CD4-positive, alpha-beta T cell (primary cell): ENCODE results near the gene PRL. TPM values are rescaled to one million over a fixed set of nuclear protein-coding genes. Genes with fewer than 3 reads are reported as not detected.

Experiments used
- ATAC-seq: fragments of 200-7000 bp; cut with Tn5 transposase; one replicate; pipeline ENCODE4 v1.10.0; 2022; ENCODE audit warnings: mild to moderate bottlenecking; ENCODE audit not compliant: poor library complexity
- CTCF ChIA-PET: fragments of 350-600 bp; sonication (Branson Sonifier 250); formaldehyde crosslinking; loops from one replicate; lab custom pipeline; 2021; ENCODE audit warnings: antibody characterized with exemption, inconsistent platforms; lab: Charles Lee
- POLR2A ChIA-PET: fragments of 350-600 bp; sonication (Branson Sonifier 250); formaldehyde crosslinking; loops from one replicate; lab custom pipeline; 2021; ENCODE audit warnings: antibody characterized with exemption, inconsistent platforms; lab: Charles Lee
- DNase-seq, 14 experiments: peaks; one replicate each; pipeline ENCODE4 v3.0.0-alpha.2; 2013 to 2020; ENCODE audit warnings: mixed read lengths in 2 of 14
- H3K27ac ChIP-seq, 2 donors: one replicate each; pipeline versions ENCODE4 v1.5.1 to v1.7.0; 2013; ENCODE audit warnings: low read length in 2 of 2, low read depth in 1 of 2, mild to moderate bottlenecking in 1 of 2
- H3K27me3 ChIP-seq, 2 experiments: 1 replicate in 1 of 2; 2 replicates in 1 of 2; pipeline versions ENCODE4 v1.6.1 to v1.7.0; 2013; ENCODE audit warnings: low read length in 2 of 2, control low read depth in 1 of 2, mild to moderate bottlenecking in 1 of 2, moderate library complexity in 1 of 2; ENCODE audit not compliant: insufficient read depth in 2 of 2, control insufficient read depth in 1 of 2
- H3K36me3 ChIP-seq: one replicate; pipeline ENCODE4 v1.6.1; 2013; ENCODE audit warnings: low read length, control low read depth; ENCODE audit not compliant: insufficient read depth
- H3K4me1 ChIP-seq: one replicate; pipeline ENCODE4 v1.6.1; 2013; ENCODE audit warnings: low read length, control low read depth; ENCODE audit not compliant: insufficient read depth
- H3K4me3 ChIP-seq: one replicate; pipeline ENCODE4 v1.5.1; 2013; ENCODE audit warnings: mild to moderate bottlenecking, low read length, moderate library complexity
- H3K9me3 ChIP-seq, 2 experiments: 1 replicate in 1 of 2; 2 replicates in 1 of 2; pipeline versions ENCODE4 v1.6.1 to v1.7.0; 2013; ENCODE audit warnings: low read length in 2 of 2, mild to moderate bottlenecking in 2 of 2, control low read depth in 1 of 2, moderate library complexity in 1 of 2; ENCODE audit not compliant: control insufficient read depth in 1 of 2, insufficient read depth in 1 of 2
- H3K27ac Mint-ChIP-seq: one replicate; pipeline ENCODE4 v1.8.0; 2020; ENCODE audit warnings: mixed read lengths
- H3K27me3 Mint-ChIP-seq: one replicate; pipeline ENCODE4 v1.8.0; 2021; ENCODE audit warnings: mixed read lengths
- H3K36me3 Mint-ChIP-seq: one replicate; pipeline ENCODE4 v1.8.0; 2021; ENCODE audit warnings: low read depth, mixed read lengths
- H3K4me1 Mint-ChIP-seq: one replicate; pipeline ENCODE4 v1.8.0; 2021; ENCODE audit warnings: low read depth, mixed read lengths
- H3K4me3 Mint-ChIP-seq: one replicate; pipeline ENCODE4 v1.8.0; 2020; ENCODE audit warnings: mild to moderate bottlenecking, mixed read lengths
- H3K9me3 Mint-ChIP-seq: one replicate; pipeline ENCODE4 v1.8.0; 2020; ENCODE audit warnings: mixed read lengths
- intact Hi-C, 2 experiments: fragments of 100-400 bp; cut with DNase I in 1 of 2; cut with micrococcal nuclease in 1 of 2; formaldehyde crosslinking; loops; one replicate each; pipeline versions ENCODE4 v1.15.1 to v1.9.0; 2023 to 2025; cut with DNase I, micrococcal nuclease
- total RNA-seq, 174 experiments: library from RNA in 2 of 174; stranded (reverse) in 2 of 174; gene quantifications; one replicate each; pipeline ENCODE4 v1.2.3 and lab custom pipeline; 2021 to 2026
- TF ChIP-seq, protein P1 (sequence below): fragments of 200-600 bp; IDR thresholded peaks from one replicate; pipeline ENCODE4 v1.8.0; 2022; ENCODE audit warnings: antibody characterized with exemption, mild to moderate bottlenecking

PRL gene
- total RNA-seq, 2 experiments from 2014 or later, result not detected

DNA sequence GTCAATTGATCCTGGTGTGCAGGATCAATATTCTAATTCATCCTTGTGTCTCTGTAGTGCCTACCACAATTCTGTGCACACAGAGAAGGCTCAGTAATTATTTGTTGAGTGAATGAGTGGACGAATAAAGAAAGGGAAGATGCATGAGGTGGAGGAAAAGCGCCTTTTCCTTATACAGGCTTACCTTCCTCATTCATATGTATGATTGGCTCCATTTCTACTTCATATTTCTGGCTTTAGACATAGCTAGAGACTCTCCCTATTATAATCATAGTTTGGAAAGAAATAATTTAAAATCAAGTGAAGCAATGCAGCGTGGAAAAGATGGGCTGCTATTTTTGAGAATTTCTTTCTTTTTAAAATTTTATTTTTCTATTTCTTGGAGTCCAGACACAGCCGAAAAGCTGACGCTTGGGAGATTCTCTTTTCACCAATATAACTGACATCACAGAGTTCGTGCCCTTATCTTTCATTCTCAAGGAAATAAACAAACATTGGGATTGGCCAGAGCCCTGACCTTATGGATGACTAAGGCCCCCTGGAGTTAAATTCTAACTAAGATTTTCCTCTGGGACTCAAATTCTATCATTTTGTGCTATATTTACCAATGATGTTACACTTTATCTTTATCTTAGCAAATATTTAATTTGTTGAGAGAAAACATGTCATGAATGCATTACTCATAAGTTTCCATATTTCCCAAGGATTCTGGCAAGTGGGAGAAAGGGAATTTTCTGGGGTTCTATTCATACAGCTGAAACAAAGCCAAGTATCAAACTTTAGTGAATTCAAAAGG, 48.1 kb downstream of the PRL start:
- H3K27ac ChIP-seq, result no peak overlapping the region
- no peaks in the 10 kb centered on the region for H3K36me3 Mint-ChIP-seq
- no peaks in the 10 kb centered on the region for H3K9me3 ChIP-seq
- POLR2A ChIA-PET, result no interaction called here
- H3K4me3 Mint-ChIP-seq, result no peak overlapping the region
- H3K4me1 ChIP-seq, result no peaks in the 10 kb centered on the region
- TF ChIP-seq, protein P1, sequence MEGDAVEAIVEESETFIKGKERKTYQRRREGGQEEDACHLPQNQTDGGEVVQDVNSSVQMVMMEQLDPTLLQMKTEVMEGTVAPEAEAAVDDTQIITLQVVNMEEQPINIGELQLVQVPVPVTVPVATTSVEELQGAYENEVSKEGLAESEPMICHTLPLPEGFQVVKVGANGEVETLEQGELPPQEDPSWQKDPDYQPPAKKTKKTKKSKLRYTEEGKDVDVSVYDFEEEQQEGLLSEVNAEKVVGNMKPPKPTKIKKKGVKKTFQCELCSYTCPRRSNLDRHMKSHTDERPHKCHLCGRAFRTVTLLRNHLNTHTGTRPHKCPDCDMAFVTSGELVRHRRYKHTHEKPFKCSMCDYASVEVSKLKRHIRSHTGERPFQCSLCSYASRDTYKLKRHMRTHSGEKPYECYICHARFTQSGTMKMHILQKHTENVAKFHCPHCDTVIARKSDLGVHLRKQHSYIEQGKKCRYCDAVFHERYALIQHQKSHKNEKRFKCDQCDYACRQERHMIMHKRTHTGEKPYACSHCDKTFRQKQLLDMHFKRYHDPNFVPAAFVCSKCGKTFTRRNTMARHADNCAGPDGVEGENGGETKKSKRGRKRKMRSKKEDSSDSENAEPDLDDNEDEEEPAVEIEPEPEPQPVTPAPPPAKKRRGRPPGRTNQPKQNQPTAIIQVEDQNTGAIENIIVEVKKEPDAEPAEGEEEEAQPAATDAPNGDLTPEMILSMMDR, result no peak
- H3K27me3 ChIP-seq, result no peaks in the 10 kb centered on the region
- no peak overlapping the region for H3K27ac Mint-ChIP-seq
- DNase-seq, result no peak
- no peak for ATAC-seq
- H3K27me3 Mint-ChIP-seq, result no peaks in the 10 kb centered on the region
- H3K4me3 ChIP-seq, result no peak overlapping the region
- intact Hi-C loops, result no loop called here
- H3K4me1 Mint-ChIP-seq, result no peaks in the 10 kb centered on the region
- CTCF ChIA-PET, result no interaction called here
- no peaks in the 10 kb centered on the region for H3K36me3 ChIP-seq
- peaks cover 6% of the 10 kb centered on the region for H3K9me3 Mint-ChIP-seq

DNA sequence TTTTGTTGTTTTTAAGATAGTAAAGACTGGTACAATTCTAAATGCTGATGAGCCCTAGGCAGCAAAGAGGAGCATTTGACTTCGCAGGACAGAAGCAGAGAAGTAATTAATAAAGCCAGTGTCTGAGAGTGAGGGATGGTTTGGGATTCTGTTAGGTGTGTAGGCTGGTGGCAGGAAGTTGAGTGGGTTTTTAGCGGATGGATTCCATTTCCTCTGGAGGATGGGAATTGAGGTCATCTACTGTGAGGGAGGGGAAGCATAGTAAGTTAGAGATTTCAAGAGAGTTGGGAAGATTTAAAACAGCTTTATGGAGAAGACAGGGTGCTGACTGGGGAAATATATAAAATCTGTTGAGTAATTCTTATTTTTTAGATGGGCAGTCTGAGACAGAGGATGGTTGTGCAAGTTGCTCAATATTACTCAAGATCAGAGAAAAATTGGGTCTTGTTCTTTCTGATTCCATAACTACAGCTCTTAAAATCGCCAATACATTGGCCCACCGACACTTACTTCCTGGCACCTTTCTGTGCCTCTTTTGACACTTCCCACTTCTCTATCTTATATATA, 48.8 kb downstream of the PRL start:
- TF ChIP-seq, protein P1, result no peak
- ATAC-seq, result no peak
- H3K36me3 Mint-ChIP-seq, result no peaks in the 10 kb centered on the region
- H3K27me3 ChIP-seq, result no peaks in the 10 kb centered on the region
- H3K9me3 ChIP-seq, result no peaks in the 10 kb centered on the region
- no peaks in the 10 kb centered on the region for H3K36me3 ChIP-seq
- H3K4me3 ChIP-seq, result no peak overlapping the region
- intact Hi-C loops, result no loop called here
- CTCF ChIA-PET, result no interaction called here
- H3K9me3 Mint-ChIP-seq, result peaks cover 10% of the 10 kb centered on the region
- H3K27me3 Mint-ChIP-seq, result no peaks in the 10 kb centered on the region
- H3K4me3 Mint-ChIP-seq, result no peak overlapping the region
- H3K27ac ChIP-seq, result no peak overlapping the region
- no peak for DNase-seq
- POLR2A ChIA-PET, result no interaction called here
- H3K4me1 Mint-ChIP-seq, result no peaks in the 10 kb centered on the region
- H3K4me1 ChIP-seq, result no peaks in the 10 kb centered on the region
- H3K27ac Mint-ChIP-seq, result no peak overlapping the region

DNA sequence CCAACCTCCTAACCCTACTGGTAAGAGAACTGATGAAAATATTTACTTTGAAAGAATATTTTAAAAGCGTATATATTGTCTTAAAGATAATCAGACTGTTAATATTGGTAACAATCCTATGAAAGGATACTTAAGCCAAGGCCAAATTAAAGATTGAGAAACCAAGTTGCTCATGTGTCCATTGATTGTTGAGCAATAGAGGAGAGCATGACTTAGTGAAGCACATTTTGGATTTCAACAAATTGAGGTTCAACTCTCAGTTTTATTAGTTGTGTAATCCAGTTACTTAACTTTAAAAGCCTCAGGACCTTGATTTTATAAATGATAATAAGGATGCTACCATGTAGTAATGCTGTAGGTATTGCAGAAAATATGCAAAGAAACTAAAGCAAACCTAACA, 56.8 kb downstream of the PRL start:
- Histone ChIP-seq H3K4me1 (no peaks in the 10 kb centered on the region), H3K27me3 (no peaks in the 10 kb centered on the region), H3K9me3 (no peaks in the 10 kb centered on the region), H3K27ac (no peak overlapping the region), H3K4me3 (no peak overlapping the region), H3K36me3 (no peaks in the 10 kb centered on the region)
- no peaks in the 10 kb centered on the region for H3K4me1 Mint-ChIP-seq
- H3K9me3 Mint-ChIP-seq, result peaks cover 11% of the 10 kb centered on the region
- ATAC-seq, result no peak
- ChIA-PET CTCF (no interaction called here), POLR2A (no interaction called here)
- no peaks in the 10 kb centered on the region for H3K27me3 Mint-ChIP-seq
- H3K4me3 Mint-ChIP-seq, result no peak overlapping the region
- H3K36me3 Mint-ChIP-seq, result no peaks in the 10 kb centered on the region
- TF ChIP-seq, protein P1, result no peak
- DNase-seq, result no peak
- intact Hi-C loops, result no loop called here
- no peak overlapping the region for H3K27ac Mint-ChIP-seq
